HepG2 (cell line): ENCODE results near the gene TGFBRAP1. TPM values are rescaled to one million over a fixed set of nuclear protein-coding genes. Genes with fewer than 3 reads are reported as not detected.

Experiments used
- ATAC-seq: fragments of 200-7000 bp; cut with Tn5 transposase; 3 replicates; pipeline ENCODE4 v1.9.1; 2020; ENCODE audit warnings: mild to moderate bottlenecking, moderate library complexity
- BruUV-seq: library from RNA; stranded (reverse); fragments of 400-500 nt; replicated peaks from 2 replicates; lab custom pipeline; 2021; lab: Mats Ljungman, UMichigan
- CTCF ChIA-PET: fragments of 300-600 bp; formaldehyde crosslinking; extraction: SDS; loops from one replicate; lab custom pipeline; 2021; ENCODE audit warnings: low total read pairs, inconsistent platforms, low intra/inter-chr PET ratio; lab: Yijun Ruan, JAX
- POLR2A ChIA-PET: fragments of 350-600 bp; sonication (Branson Sonifier 250); formaldehyde crosslinking; loops from one replicate; lab custom pipeline; 2020; ENCODE audit warnings: antibody characterized with exemption, inconsistent platforms; lab: Yijun Ruan, JAX
- DNase-seq: peaks from one replicate; pipeline ENCODE4 v3.0.0-alpha.2; 2015; ENCODE audit warnings: low spot score
- FAIRE-seq: peaks from 3 replicates; lab custom pipeline; 2011; peaks lifted over from hg19 to GRCh38; lab: Jason Lieb, UNC
- H2AFZ ChIP-seq: one replicate; pipeline ENCODE4 v1.6.1; 2011; ENCODE audit warnings: low read length, inconsistent platforms
- H3K27ac ChIP-seq: fragments of 300-600 bp; 3 replicates; pipeline ENCODE4 v1.8.0; 2011; ENCODE audit warnings: mixed run types, mild to moderate bottlenecking, mixed read lengths, low read length, inconsistent platforms; ENCODE audit not compliant: insufficient read depth; ENCODE audit errors: extremely low read length
- H3K27me3 ChIP-seq, 2 experiments: fragments of 200-600 bp in 1 of 2; 2 replicates in 1 of 2; 3 replicates in 1 of 2; pipeline versions ENCODE4 v1.6.0 to v1.8.0; 2011; ENCODE audit warnings: low read length in 2 of 2, mild to moderate bottlenecking in 2 of 2, moderate library complexity in 2 of 2, inconsistent platforms in 1 of 2; ENCODE audit not compliant: insufficient read depth in 2 of 2, control insufficient read depth in 1 of 2
- H3K36me3 ChIP-seq, 2 experiments: fragments of 200-600 bp in 1 of 2; replicated peaks in 1 of 2; 2 replicates in 1 of 2; 3 replicates in 1 of 2; pipeline versions ENCODE4 v1.5.1 to v1.8.0; 2011; ENCODE audit warnings: low read length in 2 of 2, inconsistent platforms in 1 of 2; ENCODE audit not compliant: insufficient read depth in 2 of 2, control insufficient read depth in 1 of 2
- H3K4me1 ChIP-seq: 2 replicates; pipeline ENCODE4 v1.5.1; 2012; ENCODE audit warnings: low read length, inconsistent platforms; ENCODE audit not compliant: insufficient read depth
- H3K4me2 ChIP-seq: 2 replicates; pipeline ENCODE4 v1.6.0; 2011; ENCODE audit warnings: low read depth, low read length, inconsistent platforms
- H3K4me3 ChIP-seq, 3 experiments: fragments of 200-600 bp in 1 of 3; sonication (generic), shearing (Covaris generic) in 1 of 3; replicated peaks in 1 of 3; 2 replicates each; pipeline ENCODE4 v1.5.1; 2011 to 2016; ENCODE audit warnings: low read length in 3 of 3, inconsistent platforms in 2 of 3, low read depth in 2 of 3, mild to moderate bottlenecking in 2 of 3, control low read depth in 1 of 3, mixed read lengths in 1 of 3; ENCODE audit not compliant: insufficient read depth in 1 of 3
- H3K79me2 ChIP-seq: one replicate; pipeline ENCODE4 v1.6.1; 2011; ENCODE audit warnings: low read length, inconsistent platforms; ENCODE audit not compliant: insufficient read depth
- H3K9ac ChIP-seq: 2 replicates; pipeline ENCODE4 v1.6.0; 2011; ENCODE audit warnings: mild to moderate bottlenecking, low read depth, low read length, inconsistent platforms; ENCODE audit not compliant: insufficient read depth
- H3K9me3 ChIP-seq: 2 replicates; pipeline ENCODE4 v1.5.1; 2012; ENCODE audit warnings: mild to moderate bottlenecking, low read length
- H4K20me1 ChIP-seq: 2 replicates; pipeline ENCODE4 v1.6.0; 2011; ENCODE audit warnings: inconsistent platforms, mild to moderate bottlenecking, low read length, moderate library complexity; ENCODE audit not compliant: insufficient read depth
- BRD4 ChIP-seq: sonication (generic); formaldehyde crosslinking; IDR thresholded peaks from 2 replicates; pipeline ENCODE4 v1.4.0; 2020; ENCODE audit warnings: missing genetic modification reagents
- CC2D1A ChIP-seq: sonication (generic); formaldehyde crosslinking; IDR thresholded peaks from 2 replicates; pipeline ENCODE4 v1.8.1; 2023; ENCODE audit warnings: mild to moderate bottlenecking, missing genetic modification reagents
- CENPBD1 ChIP-seq: sonication (generic); formaldehyde crosslinking; IDR thresholded peaks from 2 replicates; pipeline ENCODE4 v1.8.0; 2022; ENCODE audit warnings: missing genetic modification reagents, low read depth, mild to moderate bottlenecking, borderline replicate concordance
- CSRNP1 ChIP-seq: sonication (generic); formaldehyde crosslinking; IDR thresholded peaks from 2 replicates; pipeline ENCODE4 v1.8.1; 2023; ENCODE audit warnings: mild to moderate bottlenecking, missing genetic modification reagents
- JUND ChIP-seq: sonication (generic); formaldehyde crosslinking; IDR thresholded peaks from 2 replicates; pipeline ENCODE4 v1.8.0; 2022; ENCODE audit warnings: mild to moderate bottlenecking, missing genetic modification reagents
- KDM5B ChIP-seq: sonication (generic); formaldehyde crosslinking; IDR thresholded peaks from 2 replicates; pipeline ENCODE4 v1.4.0; 2020; ENCODE audit warnings: missing genetic modification reagents, mild to moderate bottlenecking, borderline replicate concordance
- NR2F6 ChIP-seq, 2 experiments: IDR thresholded peaks; 2 replicates each; pipeline ENCODE4 v1.6.1; 2016; ENCODE audit warnings: antibody characterized with exemption in 1 of 2, mild to moderate bottlenecking in 1 of 2
- SMAD3 ChIP-seq: sonication (generic); formaldehyde crosslinking; IDR thresholded peaks from 2 replicates; pipeline ENCODE4 v1.4.0; 2020; ENCODE audit warnings: missing genetic modification reagents
- YY1 ChIP-seq: IDR thresholded peaks from 2 replicates; pipeline ENCODE4 v1.6.1; 2011; ENCODE audit warnings: low read length, low read depth, moderate library complexity, mild to moderate bottlenecking; ENCODE audit not compliant: insufficient read depth, insufficient replicate concordance
- ZNF205 ChIP-seq: IDR thresholded peaks from 2 replicates; pipeline ENCODE4 v1.6.1; 2018; ENCODE audit warnings: missing biosample characterization, missing genetic modification reagents
- ZNF335 ChIP-seq: sonication (generic); formaldehyde crosslinking; IDR thresholded peaks from 2 replicates; pipeline ENCODE4 v1.4.0; 2020; ENCODE audit warnings: missing genetic modification reagents
- WGBS: methylation state at CpG from one replicate; pipeline ENCODE4 v1.1.6; 2017; ENCODE audit warnings: low lambda C conversion rate; 5-methylcytosine and 5-hydroxymethylcytosine counted together
- in situ Hi-C: cut with HindIII; loops from 2 replicates; pipeline ENCODE4 v1.10.0; 2017; ENCODE audit warnings: low pct_unique_long_range_greater_than_20kb; ENCODE audit not compliant: extremely low pct_ligation_motif_present
- intact Hi-C: fragments of 100-400 bp; cut with micrococcal nuclease; formaldehyde crosslinking; loops from one replicate; pipeline ENCODE4 v1.10.0; 2022; ENCODE audit not compliant: unreplicated experiment
- polyA plus RNA-seq, 8 experiments: library from polyadenylated mRNA; depleted of rRNA in 3 of 8; stranded (reverse) in 7 of 8; unstranded in 1 of 8; fragments of >200 nt; fragmentation: Illumina TruSeq in 4 of 8; extraction: Trizol in 4 of 8; gene quantifications; 2 replicates each; pipeline versions ENCODE4 v1.2.1 to v1.2.3, GENCODE V29; 2011 to 2016; ENCODE audit warnings: low read depth in 4 of 8, missing spikeins in 1 of 8, mixed read lengths in 1 of 8; ENCODE audit not compliant: insufficient read depth in 1 of 8
- total RNA-seq, 5 experiments: library from RNA; depleted of rRNA; stranded (reverse); fragments of >200 nt; fragmentation: Illumina TruSeq; extraction: Trizol; gene quantifications; 2 replicates each; pipeline ENCODE4 v1.2.3, GENCODE V29; 2016; ENCODE audit warnings: low read depth in 1 of 5
- TF ChIP-seq, protein P1 (sequence below): conservative IDR thresholded peaks from 2 replicates; pipeline ENCODE4 v1.6.1; 2018; ENCODE audit warnings: missing genetic modification reagents
- TF ChIP-seq, protein P2 (sequence below): sonication (generic); formaldehyde crosslinking; IDR thresholded peaks from 2 replicates; pipeline ENCODE4 v1.5.0; 2020; ENCODE audit warnings: mild to moderate bottlenecking, missing genetic modification reagents

Gene TGFBRAP1
- total and polyA plus RNA-seq, 2 of the 13 experiments (the other 11 are each of a cell fraction or from before 2014, with no cell fraction given), result 12.7 to 22.9 TPM

DNA sequence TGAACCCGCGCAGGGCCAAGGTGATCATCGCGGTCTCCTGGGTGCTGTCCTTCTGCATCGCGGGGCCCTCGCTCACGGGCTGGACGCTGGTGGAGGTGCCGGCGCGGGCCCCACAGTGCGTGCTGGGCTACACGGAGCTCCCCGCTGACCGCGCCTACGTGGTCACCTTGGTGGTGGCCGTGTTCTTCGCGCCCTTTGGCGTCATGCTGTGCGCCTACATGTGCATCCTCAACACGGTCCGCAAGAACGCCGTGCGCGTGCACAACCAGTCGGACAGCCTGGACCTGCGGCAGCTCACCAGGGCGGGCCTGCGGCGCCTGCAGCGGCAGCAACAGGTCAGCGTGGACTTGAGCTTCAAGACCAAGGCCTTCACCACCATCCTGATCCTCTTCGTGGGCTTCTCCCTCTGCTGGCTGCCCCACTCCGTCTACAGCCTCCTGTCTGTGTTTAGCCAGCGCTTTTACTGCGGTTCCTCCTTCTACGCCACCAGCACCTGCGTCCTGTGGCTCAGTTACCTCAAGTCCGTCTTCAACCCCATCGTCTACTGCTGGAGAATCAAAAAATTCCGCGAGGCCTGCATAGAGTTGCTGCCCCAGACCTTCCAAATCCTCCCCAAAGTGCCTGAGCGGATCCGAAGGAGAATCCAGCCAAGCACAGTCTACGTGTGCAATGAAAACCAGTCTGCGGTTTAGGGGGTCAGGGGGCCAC, 87.1 kb downstream of the TGFBRAP1 start:
- in situ Hi-C loops, result no loop called here
- 75% methylated on average over 49 of the region's 50 CpGs for WGBS
- CTCF ChIA-PET, result no interaction called here

DNA sequence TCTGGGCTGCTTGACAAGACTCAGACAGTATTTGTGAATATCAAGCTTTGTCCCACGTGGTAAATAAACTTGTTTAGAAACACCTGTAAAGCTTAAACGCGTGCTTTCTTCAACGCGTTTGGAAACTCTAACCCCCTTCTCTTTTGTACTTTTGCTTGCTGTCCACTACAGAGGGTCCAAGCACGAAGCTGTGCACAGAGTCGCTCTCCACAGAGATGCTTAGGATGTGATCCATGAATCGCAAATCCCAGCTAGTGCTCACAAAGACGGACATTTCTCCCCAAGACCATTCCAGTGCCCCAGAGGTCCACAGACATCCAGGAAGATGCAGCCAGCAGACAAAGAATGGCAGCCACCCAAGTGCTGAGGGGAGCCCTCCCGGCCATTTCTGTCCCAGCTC, 88.1 kb downstream of the TGFBRAP1 start, which contains the start of gene GPR45:
Gene GPR45 (plus strand): TSS at position 301 of the 400 bp plus-strand sequence. CDS start 116 bp downstream, outside the sequence.
- no TSS peak for BruUV-seq
- H3K4me2 ChIP-seq, result no peak within 1 kb of the TSS
- no peaks in the 10 kb centered on the region for H3K9me3 ChIP-seq
- WGBS, result 51% methylated on average over 10 of the region's 10 CpGs
- POLR2A ChIA-PET, result no interaction called here
- intact Hi-C loops, result no loop called here
- no peak within 1 kb of the TSS for H3K27ac ChIP-seq
- no peaks in the 10 kb centered on the region for H3K4me1 ChIP-seq
- no peak within 1 kb of the TSS for H3K9ac ChIP-seq
- FAIRE-seq (no peak), DNase-seq (no peak), ATAC-seq (no peak)
- no peaks in the 10 kb centered on the region for H3K79me2 ChIP-seq
- no peak within 1 kb of the TSS for H3K4me3 ChIP-seq
- in situ Hi-C loops, result no loop called here
- CTCF ChIA-PET, result no interaction called here
- H3K27me3 ChIP-seq, result peaks cover 0 to 9% of the 10 kb centered on the region in 2 experiments; a peak in 3 of 5 replicates
- H2AFZ ChIP-seq, result no peak within 1 kb of the TSS
- no peaks in the 10 kb centered on the region for H3K36me3 ChIP-seq
- H4K20me1 ChIP-seq, result no peaks in the 10 kb centered on the region
- no peak for TF ChIP-seq CSRNP1 (CRISPR knock-in tag)
- TF ChIP-seq NR2F6 (IDR thresholded peaks at IDR 0.05), result no peak
- TF ChIP-seq NR2F6 (CRISPR knock-in tag; IDR thresholded peaks at IDR 0.05), result no peak
- TF ChIP-seq ZNF335 (CRISPR knock-in tag), result no peak
- TF ChIP-seq YY1, result no peak
- TF ChIP-seq SMAD3, result no peak
- TF ChIP-seq, protein P1, sequence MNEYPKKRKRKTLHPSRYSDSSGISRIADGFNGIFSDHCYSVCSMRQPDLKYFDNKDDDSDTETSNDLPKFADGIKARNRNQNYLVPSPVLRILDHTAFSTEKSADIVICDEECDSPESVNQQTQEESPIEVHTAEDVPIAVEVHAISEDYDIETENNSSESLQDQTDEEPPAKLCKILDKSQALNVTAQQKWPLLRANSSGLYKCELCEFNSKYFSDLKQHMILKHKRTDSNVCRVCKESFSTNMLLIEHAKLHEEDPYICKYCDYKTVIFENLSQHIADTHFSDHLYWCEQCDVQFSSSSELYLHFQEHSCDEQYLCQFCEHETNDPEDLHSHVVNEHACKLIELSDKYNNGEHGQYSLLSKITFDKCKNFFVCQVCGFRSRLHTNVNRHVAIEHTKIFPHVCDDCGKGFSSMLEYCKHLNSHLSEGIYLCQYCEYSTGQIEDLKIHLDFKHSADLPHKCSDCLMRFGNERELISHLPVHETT (CRISPR knock-in tag), result no peak
- no peak for TF ChIP-seq BRD4 (CRISPR knock-in tag)
- TF ChIP-seq CENPBD1 (CRISPR knock-in tag), result no peak
- TF ChIP-seq KDM5B (CRISPR knock-in tag), result no peak
- no peak for TF ChIP-seq CC2D1A (CRISPR knock-in tag)
- TF ChIP-seq, protein P2, sequence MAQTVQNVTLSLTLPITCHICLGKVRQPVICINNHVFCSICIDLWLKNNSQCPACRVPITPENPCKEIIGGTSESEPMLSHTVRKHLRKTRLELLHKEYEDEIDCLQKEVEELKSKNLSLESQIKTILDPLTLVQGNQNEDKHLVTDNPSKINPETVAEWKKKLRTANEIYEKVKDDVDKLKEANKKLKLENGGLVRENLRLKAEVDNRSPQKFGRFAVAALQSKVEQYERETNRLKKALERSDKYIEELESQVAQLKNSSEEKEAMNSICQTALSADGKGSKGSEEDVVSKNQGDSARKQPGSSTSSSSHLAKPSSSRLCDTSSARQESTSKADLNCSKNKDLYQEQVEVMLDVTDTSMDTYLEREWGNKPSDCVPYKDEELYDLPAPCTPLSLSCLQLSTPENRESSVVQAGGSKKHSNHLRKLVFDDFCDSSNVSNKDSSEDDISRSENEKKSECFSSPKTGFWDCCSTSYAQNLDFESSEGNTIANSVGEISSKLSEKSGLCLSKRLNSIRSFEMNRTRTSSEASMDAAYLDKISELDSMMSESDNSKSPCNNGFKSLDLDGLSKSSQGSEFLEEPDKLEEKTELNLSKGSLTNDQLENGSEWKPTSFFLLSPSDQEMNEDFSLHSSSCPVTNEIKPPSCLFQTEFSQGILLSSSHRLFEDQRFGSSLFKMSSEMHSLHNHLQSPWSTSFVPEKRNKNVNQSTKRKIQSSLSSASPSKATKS, result no peak
- no peak for TF ChIP-seq ZNF205 (CRISPR knock-in tag)

More for the DNA sequence above, 87.1 kb downstream of the TGFBRAP1 start:
- Histone ChIP-seq H3K36me3 (no peaks in the 10 kb centered on the region), H3K79me2 (no peaks in the 10 kb centered on the region), H3K9ac (no peak overlapping the region), H3K27ac (no peak overlapping the region), H3K27me3 (peaks cover 0 to 9% of the 10 kb centered on the region in 2 experiments; a peak in 3 of 5 replicates), H3K4me1 (no peaks in the 10 kb centered on the region), H3K4me3 (no peak overlapping the region), H2AFZ (no peak overlapping the region), H4K20me1 (no peaks in the 10 kb centered on the region), H3K9me3 (no peaks in the 10 kb centered on the region), H3K4me2 (no peak overlapping the region)
- FAIRE-seq, result no peak
- BruUV-seq, result no TSS peak
- no peak for TF ChIP-seq JUND (CRISPR knock-in tag)
- ATAC-seq, result no peak
- no peak for DNase-seq
- intact Hi-C loops, result no loop called here
- POLR2A ChIA-PET, result no interaction called here
